ENCODE measurements around the gene DAPK1.

The DAPK1 gene

GRCh38 chr9:87618931-87619330 lies 121.3 kb downstream of the DAPK1 start:
- no peak for DNase-seq

GRCh38 chr9:87619346-87619745 lies 121.7 kb downstream of the DAPK1 start:
- DNase-seq = no peak

- peak; percentile 79 for DNase-seq
Measured at GRCh38 chr9:87620731-87621322, 123.2 kb downstream of the DAPK1 start.

- DNase-seq = no peak
Measured at GRCh38 chr9:87622098-87622497, 124.4 kb downstream of the DAPK1 start.

- no peak for DNase-seq
Measured at GRCh38 chr9:87622923-87623322, 125.3 kb downstream of the DAPK1 start.

GRCh38 chr9:87628346-87628745 lies 130.7 kb downstream of the DAPK1 start:
- no peak for DNase-seq

GRCh38 chr9:87629104-87629503 lies 131.4 kb downstream of the DAPK1 start:
- DNase-seq = no peak

- DNase-seq = no peak
Measured at GRCh38 chr9:87630266-87630665, 132.6 kb downstream of the DAPK1 start.

- no peak for DNase-seq
Measured at GRCh38 chr9:87630846-87631245, 133.2 kb downstream of the DAPK1 start.

GRCh38 chr9:87635656-87636501 lies 138.2 kb downstream of the DAPK1 start:
- no peak for DNase-seq

- DNase-seq = no peak
Measured at GRCh38 chr9:87638292-87638691, 140.6 kb downstream of the DAPK1 start.

GRCh38 chr9:87639949-87640348 lies 142.3 kb downstream of the DAPK1 start:
- no peak for DNase-seq

GRCh38 chr9:87640385-87640795 lies 142.7 kb downstream of the DAPK1 start:
- peak; percentile 41 for DNase-seq

- DNase-seq = no peak
Measured at GRCh38 chr9:87641067-87641466, 143.4 kb downstream of the DAPK1 start.

- DNase-seq = no peak
Measured at GRCh38 chr9:87642330-87643106, 144.9 kb downstream of the DAPK1 start.

- no peak for DNase-seq
Measured at GRCh38 chr9:87643107-87643650, 145.5 kb downstream of the DAPK1 start.

GRCh38 chr9:87643778-87644570 lies 146.3 kb downstream of the DAPK1 start:
- DNase-seq = no peak

- no peak for DNase-seq
Measured at GRCh38 chr9:87644659-87645058, 147.0 kb downstream of the DAPK1 start.

GRCh38 chr9:87646546-87646945 lies 148.9 kb downstream of the DAPK1 start:
- DNase-seq = no peak

- no peak for DNase-seq
Measured at GRCh38 chr9:87647114-87647513, 149.4 kb downstream of the DAPK1 start.

GRCh38 chr9:87648606-87649005 lies 150.9 kb downstream of the DAPK1 start:
- no peak for DNase-seq

- no peak for DNase-seq
Measured at GRCh38 chr9:87650611-87651295, 153.1 kb downstream of the DAPK1 start.
